GM19397 (cell line): ENCODE measurements around the gene AMT.
"Not testable (repeated sequence)": the region's sequence is repeated elsewhere in the genome, so short reads cannot be mapped to it uniquely, and the experiment has no call there.

Experiments
- ATAC-seq: cut with Tn5 transposase; IDR thresholded peaks from one replicate; pipeline ENCODE4 v1.9.1; 2021; ENCODE audit warnings: mild to moderate bottlenecking, moderate library complexity; ENCODE audit not compliant: unreplicated experiment

Gene AMT

GRCh38 chr3:49424816-49425215 is 2.5 kb upstream of the AMT start:
- no peak for ATAC-seq

DNA sequence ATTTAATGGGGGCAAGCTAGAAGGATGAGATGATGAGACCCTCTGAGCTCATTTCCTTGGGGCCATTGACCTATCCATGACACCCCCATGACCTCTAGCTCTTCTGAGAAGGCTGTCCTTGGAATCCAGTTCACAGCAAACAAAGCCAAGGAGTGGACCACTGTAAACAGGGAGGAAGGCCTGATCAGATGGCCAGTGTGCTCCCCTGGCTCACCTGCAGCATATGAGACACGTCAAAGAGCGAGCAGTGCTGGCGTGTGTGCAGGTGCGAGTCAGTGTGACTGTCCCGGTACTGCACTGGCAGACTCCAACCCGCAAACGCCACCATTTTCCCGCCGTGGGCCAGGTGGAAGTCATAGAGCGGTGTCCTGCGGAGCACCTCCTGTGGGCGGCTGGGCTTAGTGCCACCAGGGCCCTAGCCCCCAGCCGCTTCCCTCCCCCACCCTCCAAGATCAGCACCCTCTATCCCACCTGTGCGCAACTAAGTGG is 339 bp downstream of the AMT start:
- ATAC-seq = no peak

DNA sequence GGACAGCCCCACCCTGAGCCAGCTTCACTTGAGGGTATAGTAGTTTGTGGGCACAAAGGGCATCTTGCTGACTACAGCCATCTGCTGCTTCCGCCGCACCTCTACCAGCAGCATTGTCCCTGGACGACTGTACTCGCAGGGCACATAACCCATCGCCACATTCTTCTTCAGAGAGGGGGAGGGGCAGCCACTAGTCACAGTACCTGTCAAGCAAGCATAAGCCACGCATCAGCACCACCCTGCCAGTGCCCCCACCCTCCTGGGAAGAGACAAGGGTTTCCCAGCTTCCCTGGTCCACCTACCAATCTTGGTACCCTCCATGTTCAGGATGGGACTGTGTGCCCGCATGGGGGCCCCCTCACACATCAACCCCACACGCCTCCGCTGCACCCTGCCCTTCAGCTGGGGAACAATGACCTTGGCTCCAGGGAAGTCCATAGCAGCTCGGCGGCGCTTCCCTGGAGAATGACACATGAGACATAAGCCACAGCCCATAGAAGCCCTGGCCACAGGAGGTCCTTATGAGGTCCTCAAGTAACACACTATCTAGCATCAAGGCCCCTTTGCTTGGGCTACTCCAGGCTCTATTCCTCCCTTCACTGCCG is 4.7 kb downstream of the AMT start:
- ATAC-seq = no peak

DNA sequence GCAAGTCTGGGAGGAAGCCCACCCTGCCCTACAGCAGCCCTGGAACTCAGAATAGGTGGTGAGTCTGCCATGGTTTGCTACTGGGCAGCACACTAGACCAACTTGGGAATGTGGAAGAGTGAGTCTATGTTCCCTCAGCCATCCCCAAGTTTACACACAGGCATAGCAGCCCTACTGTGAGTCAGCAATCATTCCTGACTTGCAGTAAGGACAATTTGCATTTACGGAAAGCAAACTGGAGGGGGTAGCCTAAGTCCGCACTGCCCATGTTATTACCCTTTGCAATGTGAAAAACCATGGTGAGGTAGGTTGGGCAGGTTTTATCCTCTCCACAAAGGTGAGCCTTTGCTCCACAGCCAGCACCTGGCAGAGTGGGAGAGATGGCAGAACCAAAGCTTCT is 5.4 kb downstream of the AMT start:
- ATAC-seq = no peak

- ATAC-seq = no peak
These were observed 6.2 kb downstream of the AMT start for GRCh38 chr3:49415931-49416601.

DNA sequence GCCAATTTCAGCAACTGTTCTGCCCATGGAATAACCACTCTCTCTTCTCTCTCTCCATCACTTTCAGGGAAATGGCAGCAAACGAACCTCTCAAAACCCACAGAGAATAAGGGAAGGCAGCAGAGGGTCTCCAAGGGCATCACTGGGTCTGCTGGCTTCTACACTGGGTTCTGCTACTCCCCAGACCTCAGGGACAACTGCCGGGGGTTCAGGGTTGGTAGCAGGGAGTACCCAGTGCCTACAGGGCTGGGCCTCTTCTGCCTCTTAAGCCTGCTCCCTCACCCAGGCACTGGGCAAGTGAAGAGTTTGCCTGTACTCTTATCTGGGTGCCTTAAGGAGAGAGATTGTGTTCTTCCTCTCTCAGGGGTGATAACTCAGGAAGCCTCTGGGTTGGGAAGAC is 7.5 kb downstream of the AMT start:
- no peak for ATAC-seq

DNA sequence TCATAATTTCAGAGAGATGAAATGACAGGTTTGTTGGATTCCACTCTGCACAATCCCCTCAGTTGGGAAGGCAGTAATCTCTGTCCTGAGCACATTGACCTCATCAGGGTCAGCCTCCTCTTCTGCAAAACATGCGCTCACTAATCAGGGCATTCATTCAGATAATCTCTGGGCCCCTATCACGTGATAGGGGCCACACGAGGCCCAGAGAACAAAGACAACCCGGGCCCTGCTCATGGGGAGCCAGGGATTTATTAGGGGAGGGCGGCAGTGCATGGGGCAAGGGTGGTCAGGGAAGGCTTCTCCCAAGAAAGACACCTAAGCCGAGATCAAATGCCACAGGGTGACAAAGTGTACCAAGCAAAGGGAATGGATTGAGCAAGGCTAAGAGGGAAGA is 8.9 kb downstream of the AMT start:
- no peak for ATAC-seq

DNA sequence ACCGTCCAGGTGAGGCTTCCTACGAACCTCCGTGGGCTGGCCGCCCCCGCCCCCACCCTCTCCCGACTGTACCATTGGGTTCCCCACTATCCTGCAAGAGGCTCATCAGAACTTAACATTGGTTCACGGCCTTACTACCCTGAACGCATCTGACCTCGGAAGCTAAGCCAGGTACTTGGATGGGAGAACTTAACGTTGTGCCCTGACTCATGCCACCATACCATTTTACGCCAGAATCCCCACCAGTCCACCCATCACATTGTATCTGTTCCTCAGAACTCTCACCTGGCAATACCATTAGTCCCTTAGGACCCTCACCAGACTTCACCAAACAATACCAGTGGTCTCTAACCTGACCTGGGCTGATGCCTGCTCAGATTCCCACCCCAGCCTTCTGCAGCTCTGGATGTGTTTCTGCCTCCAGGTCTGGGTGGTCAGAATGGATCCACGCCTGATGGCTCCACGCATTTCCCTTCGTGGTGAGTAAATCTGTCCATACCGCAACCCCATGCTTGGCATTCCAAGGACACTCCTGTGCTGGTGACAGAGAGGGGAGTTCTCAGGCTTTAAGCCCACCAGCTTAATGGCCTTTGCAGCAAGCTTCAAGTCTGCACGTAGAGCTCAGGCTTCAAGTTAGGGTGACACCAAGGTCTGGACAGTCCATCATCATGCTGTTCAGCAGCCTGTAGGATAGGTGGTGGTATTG is 9.5 kb downstream of the AMT start:
- ATAC-seq = no peak

DNA sequence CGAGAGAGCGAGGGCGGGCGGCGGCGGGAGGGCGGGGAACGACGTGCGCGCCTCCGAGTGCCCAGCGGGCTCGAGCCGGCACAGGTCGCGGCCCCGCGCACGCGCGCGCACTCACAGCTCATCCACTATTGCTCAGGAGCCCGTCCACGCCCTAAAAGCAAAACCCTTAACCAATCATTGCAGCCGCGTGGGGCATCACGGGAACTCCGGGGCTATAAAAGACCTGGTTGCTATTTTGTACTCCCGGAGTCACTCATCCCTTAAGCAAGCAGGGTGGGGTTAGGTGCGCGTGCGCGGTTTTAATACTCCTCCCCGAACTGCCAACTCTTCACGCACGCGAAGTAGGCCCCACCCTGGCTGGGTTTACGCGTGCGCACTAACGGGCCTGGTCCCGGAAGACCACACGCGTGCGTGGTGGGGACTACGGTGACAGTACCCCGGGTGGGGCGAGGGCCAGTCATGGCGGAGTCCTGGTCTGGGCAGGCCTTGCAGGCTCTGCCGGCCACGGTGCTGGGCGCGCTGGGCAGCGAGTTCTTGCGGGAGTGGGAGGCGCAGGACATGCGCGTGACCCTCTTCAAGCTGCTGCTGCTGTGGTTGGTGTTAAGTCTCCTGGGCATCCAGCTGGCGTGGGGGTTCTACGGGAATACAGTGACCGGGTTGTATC is 10.2 kb downstream of the AMT start, which contains the start of the genes RHOA and TCTA:
TSS of gene RHOA (minus strand) at position 9 of the 664 bp plus-strand sequence. CDS start 36,387 bp downstream, outside the sequence.
TSS of gene TCTA (plus strand) at position 456 of the 664 bp plus-strand sequence. CDS start at position 460, 4 bp downstream.
- ATAC-seq = peak; percentile 80

DNA sequence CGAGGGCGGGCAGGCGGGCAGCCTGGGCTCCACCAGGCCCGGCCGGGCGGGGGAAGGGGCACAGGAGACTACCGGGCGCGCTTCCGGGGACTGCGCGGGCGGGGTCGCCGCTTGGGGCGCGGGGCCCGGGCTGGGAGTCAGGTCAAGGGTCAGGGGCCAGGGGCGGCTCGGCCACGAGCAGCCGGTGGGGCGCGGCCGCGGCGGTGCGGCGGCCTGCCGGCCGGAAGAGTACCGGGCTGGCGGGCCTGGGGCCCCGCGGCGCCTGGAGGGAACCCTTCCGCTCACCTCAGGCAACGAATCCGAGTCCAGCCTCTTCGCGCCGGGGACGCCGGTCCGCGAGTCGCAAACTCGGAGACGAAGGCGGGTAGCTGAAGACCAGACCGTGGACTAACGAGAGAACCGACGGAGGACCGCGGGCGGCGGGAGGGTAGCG is 10.7 kb downstream of the AMT start:
- peak; percentile 33 for ATAC-seq

- no peak for ATAC-seq
These were observed 11.3 kb downstream of the AMT start for GRCh38 chr3:49410846-49411534.

- no peak for ATAC-seq
These were observed 12.0 kb downstream of the AMT start for GRCh38 chr3:49410066-49410845.

DNA sequence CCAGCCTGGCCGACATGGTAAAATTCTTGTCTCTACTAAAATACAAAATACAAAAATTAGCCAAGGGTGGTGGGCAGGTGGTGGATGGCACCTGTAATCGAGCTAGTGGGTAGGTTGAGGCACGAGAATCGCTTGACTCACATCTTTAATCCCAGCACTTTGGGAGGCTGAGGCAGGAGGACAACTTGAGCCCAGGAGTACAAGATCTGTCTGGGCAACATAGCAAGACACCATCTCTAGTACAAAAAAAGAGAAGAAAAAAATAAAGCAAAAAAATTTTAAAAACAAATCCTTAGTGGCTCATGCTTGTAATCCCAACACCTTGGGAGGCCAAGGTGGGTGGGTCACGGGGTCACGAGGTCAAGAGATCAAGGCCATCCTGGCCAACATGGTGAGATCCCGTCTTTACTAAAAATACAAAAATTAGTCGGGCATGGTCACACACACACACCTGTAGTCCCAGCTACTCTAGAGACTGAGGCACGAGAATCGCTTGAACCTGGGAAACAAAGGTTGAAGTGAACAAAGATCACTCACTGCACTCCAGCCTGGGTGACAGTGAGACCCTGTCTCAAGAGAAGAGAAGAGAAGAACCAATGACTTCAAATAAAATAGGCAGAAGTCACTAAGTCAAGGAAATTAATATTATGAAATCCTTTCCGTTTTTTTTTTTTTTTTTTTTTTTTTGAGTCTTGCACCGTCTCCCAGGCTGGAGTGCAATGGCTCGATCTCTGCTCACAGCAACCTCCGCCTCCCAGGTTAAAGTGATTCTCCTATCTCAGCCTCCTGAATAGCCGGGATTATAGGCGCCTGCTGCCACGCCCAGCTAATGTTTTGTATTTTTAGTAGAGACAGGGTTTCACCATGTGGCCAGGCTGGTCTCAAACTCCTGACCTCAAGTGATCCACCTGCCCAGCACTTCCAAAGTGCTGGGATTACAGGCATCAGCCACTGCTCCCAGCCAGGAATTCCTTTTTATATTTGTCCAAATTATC is 15.4 kb downstream of the AMT start:
- ATAC-seq = no peak

GRCh38 chr3:49405570-49405969 is 16.7 kb downstream of the AMT start:
- not testable (repeated sequence) for ATAC-seq

GRCh38 chr3:49403891-49404290 is 18.4 kb downstream of the AMT start:
- no peak for ATAC-seq

DNA sequence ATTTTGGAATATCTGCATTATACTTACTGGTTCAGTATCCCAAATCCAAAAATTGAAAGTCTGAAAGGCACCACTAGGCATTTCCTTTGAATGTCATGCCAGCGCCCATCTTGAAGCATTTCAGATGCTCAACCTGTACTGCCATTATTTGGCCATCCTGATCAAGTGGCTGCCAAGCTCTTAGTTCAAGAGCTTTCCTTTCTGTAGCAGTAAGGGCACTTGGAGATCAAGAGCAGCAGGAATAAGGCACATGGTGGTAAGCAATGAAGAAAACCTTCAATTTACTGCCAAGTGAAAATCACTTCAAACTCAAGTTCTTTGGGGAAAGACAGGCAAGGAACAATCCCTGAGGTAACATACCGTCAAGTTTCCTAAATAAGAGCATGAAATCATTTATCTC is 20.5 kb downstream of the AMT start:
- ATAC-seq = no peak

DNA sequence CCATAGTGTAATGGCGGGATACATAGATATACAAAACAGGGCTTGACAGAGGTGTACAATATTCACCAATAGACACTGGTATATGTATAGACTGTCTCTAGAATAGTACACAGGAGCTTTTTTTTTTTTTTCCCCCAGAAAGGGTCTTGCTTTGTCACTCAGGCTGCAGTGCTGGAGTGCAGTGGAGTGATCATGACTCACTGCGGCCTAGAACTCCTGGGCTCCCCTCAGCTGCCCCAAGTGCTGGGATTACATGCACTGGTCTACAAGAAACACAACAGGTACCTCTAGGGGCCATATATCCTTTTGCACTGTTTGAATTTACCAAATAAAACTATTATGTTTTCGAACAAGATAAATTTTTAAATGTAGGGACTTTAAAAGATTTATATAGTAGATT is 22.8 kb downstream of the AMT start:
- ATAC-seq = no peak

GRCh38 chr3:49397470-49397869 is 24.8 kb downstream of the AMT start:
- no peak for ATAC-seq

GRCh38 chr3:49391310-49391709 is 31.0 kb downstream of the AMT start:
- not testable (repeated sequence) for ATAC-seq
